Right lobe of liver (tissue), 6 donors: ENCODE data around the gene RPL39L. TPM values are rescaled to one million over a fixed set of nuclear protein-coding genes. Genes with fewer than 3 reads are reported as not detected.

ENCODE experiments used
- ATAC-seq, 4 donors: fragments of 200-7000 bp; cut with Tn5 transposase; one replicate each; pipeline ENCODE4 v1.9.1; 2020; ENCODE audit warnings: mild to moderate bottlenecking in 4 of 4, moderate library complexity in 4 of 4
- DNase-seq, 3 donors: peaks; one replicate each; pipeline ENCODE4 v3.0.0-alpha.2; 2020
- H3K27ac ChIP-seq, 3 donors: fragments of 200-600 bp; one replicate each; pipeline ENCODE4 v1.8.0; 2022
- H3K27me3 ChIP-seq, 2 donors: fragments of 200-600 bp; one replicate each; pipeline ENCODE4 v1.8.0; 2022
- H3K36me3 ChIP-seq, 4 donors: fragments of 200-600 bp; sonication (generic) in 1 of 4; one replicate each; pipeline versions ENCODE4 v1.5.1 to v1.8.0; 2017 to 2022; ENCODE audit warnings: control low read depth in 1 of 4
- H3K4me1 ChIP-seq, 4 donors: fragments of 200-600 bp; sonication (generic) in 1 of 4; one replicate each; pipeline versions ENCODE4 v1.5.1 to v1.8.0; 2017 to 2022; ENCODE audit warnings: control low read depth in 1 of 4
- H3K4me3 ChIP-seq, 3 donors: fragments of 200-600 bp; one replicate each; pipeline ENCODE4 v1.8.0; 2022
- H3K9me3 ChIP-seq, 4 donors: fragments of 200-600 bp; sonication (generic) in 1 of 4; one replicate each; pipeline versions ENCODE4 v1.5.1 to v1.8.0; 2017 to 2022; ENCODE audit warnings: control low read depth in 1 of 4
- CTCF ChIP-seq, 4 donors: fragments of 200-600 bp in 3 of 4; fragments of 450-650 bp in 1 of 4; IDR thresholded peaks; one replicate each; pipeline versions ENCODE4 v1.5.1 to v1.8.0; 2016 to 2022; ENCODE audit warnings: antibody characterized with exemption in 4 of 4, mild to moderate bottlenecking in 2 of 4
- POLR2A ChIP-seq: fragments of 450-650 bp; IDR thresholded peaks from one replicate; pipeline ENCODE4 v1.6.1; 2017; ENCODE audit warnings: antibody characterized with exemption, mild to moderate bottlenecking
- WGBS: methylation state at CpG from one replicate; pipeline ENCODE4 v1.1.6; 2018; ENCODE audit warnings: low coverage, low lambda C conversion rate; ENCODE audit not compliant: insufficient coverage; ENCODE audit errors: missing lambda C conversion rate; 5-methylcytosine and 5-hydroxymethylcytosine counted together
- intact Hi-C, 2 donors: fragments of 100-400 bp; cut with DNase I; formaldehyde crosslinking; loops; one replicate each; pipeline versions ENCODE4 v1.11.2 to v1.14.1; 2022
- total RNA-seq, 6 experiments: library from RNA; depleted of rRNA in 2 of 6; stranded (reverse); fragments of >200 nt in 2 of 6; fragmentation: NEBNext Ultra II Directional in 3 of 6; extraction: Animal tissue kit (Norgen Biotek cat#: 25700) in 3 of 6; gene quantifications; one replicate each; pipeline versions ENCODE4 v1.1.0 to v1.2.4, GENCODE V29; 2016 to 2023
- donor health status: DM: no; HTN: yes; CAD: no.
- donor health status: DM: no; HTN: no; CAD: no.
- donor health status: DM: no; HTN: no; CAD: no.
- donor health status: DM: no; HTN: yes; CAD: no.
- donor health status: DM: no; HTN: yes; CAD: no.

RPL39L gene
- total RNA-seq, 6 experiments from 2014 or later, result 1.2 to 10.5 (median 2.9) TPM

DNA sequence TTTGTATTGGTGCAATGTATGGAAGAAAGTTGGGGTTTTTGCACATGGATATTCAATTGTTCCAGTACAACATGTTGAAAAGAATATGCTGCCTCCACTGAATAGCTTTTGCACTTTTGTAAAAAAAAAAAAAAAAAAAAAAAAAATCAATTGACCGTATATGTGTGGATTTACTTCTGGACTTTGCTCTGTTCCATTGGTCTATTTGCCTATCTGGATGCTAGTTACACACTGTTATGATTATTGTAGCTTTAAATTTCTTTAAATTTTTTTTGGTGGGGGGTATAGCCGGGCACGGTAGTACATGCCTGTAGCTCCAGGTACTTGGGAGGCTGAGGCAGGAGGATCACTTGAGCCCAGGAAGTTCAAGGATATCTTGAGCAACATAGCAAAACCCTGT lies 52.5 kb downstream of the RPL39L start:
- ATAC-seq (peak in 1 of 4 donors; percentile 47), DNase-seq (no peak)
- TF ChIP-seq CTCF (IDR thresholded peaks at IDR 0.05) (no peak), POLR2A (no peak)
- 67% methylated on average over 3 of the region's 3 CpGs for WGBS
- H3K27ac ChIP-seq, result no peak overlapping the region
- H3K27me3 ChIP-seq, result no peaks in the 10 kb centered on the region
- intact Hi-C loops, result no loop called here
- H3K36me3 ChIP-seq, result no peaks in the 10 kb centered on the region
- no peak overlapping the region for H3K4me3 ChIP-seq
- no peaks in the 10 kb centered on the region for H3K9me3 ChIP-seq
- H3K4me1 ChIP-seq, result peaks cover 0 to 5% (median 0%) of the 10 kb centered on the region in 4 donors

DNA sequence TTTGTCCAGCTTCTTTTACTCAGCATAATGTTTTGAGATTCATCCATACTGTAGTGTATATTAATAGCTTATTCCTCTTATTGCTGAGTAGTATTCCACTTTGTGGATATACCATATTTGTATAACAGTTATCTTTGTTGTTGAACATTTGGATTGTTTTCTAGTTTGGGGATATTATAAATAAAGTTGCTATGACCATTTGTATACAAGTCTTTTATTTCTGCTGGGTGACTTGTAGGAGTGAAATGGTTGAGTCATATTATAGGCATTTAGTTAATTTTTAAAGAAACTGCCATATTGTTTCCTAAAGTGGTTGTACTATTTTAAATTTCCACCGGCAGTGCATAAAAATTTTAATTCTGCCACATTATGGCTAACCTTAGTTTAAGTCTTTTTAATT lies 53.4 kb downstream of the RPL39L start:
- TF ChIP-seq CTCF (IDR thresholded peaks at IDR 0.05), result no peak
- TF ChIP-seq POLR2A, result no peak
- H3K9me3 ChIP-seq, result no peaks in the 10 kb centered on the region
- no peak for DNase-seq
- no peak for ATAC-seq
- 94% methylated on average over 1 of the region's 1 CpG for WGBS
- no peak overlapping the region for H3K4me3 ChIP-seq
- H3K4me1 ChIP-seq, result peaks cover 0 to 5% (median 0%) of the 10 kb centered on the region in 4 donors
- intact Hi-C loops, result no loop called here
- no peaks in the 10 kb centered on the region for H3K36me3 ChIP-seq
- H3K27ac ChIP-seq, result no peak overlapping the region
- H3K27me3 ChIP-seq, result no peaks in the 10 kb centered on the region

GRCh38 chr3:187085021-187085666 lies 54.2 kb downstream of the RPL39L start:
- H3K27ac ChIP-seq, result no peak overlapping the region
- H3K27me3 ChIP-seq, result no peaks in the 10 kb centered on the region
- H3K9me3 ChIP-seq, result no peaks in the 10 kb centered on the region
- intact Hi-C loops, result no loop called here
- peak in 1 of 4 donors; percentile 36 for ATAC-seq
- peaks cover 0 to 5% (median 0%) of the 10 kb centered on the region in 4 donors for H3K4me1 ChIP-seq
- H3K36me3 ChIP-seq, result no peaks in the 10 kb centered on the region
- H3K4me3 ChIP-seq, result no peak overlapping the region
- WGBS, result 63% methylated on average over 4 of the region's 5 CpGs
- DNase-seq, result no peak
- TF ChIP-seq POLR2A (no peak), CTCF (IDR thresholded peaks at IDR 0.05) (no peak)

DNA sequence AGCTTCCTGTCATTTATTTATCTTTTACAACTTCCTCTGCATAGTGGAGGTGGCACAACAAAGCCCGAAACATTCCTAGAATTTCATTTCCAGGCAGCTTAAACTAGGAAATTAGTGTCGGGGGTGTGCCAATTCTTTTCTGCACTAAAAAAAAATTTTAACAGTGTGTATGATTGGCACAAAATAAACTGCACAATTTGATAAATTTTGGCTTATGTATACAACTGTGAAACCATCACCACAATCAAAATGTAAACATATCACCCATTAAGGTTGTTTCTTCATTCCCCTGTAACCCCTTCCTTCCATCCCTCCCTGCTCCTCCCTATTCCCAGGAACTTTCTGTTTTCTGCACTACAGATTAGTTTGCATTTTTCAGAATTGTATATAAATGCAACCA lies 54.7 kb downstream of the RPL39L start:
- DNase-seq, result no peak
- 38% methylated on average over 2 of the region's 2 CpGs for WGBS
- H3K27me3 ChIP-seq, result no peaks in the 10 kb centered on the region
- no peak overlapping the region for H3K27ac ChIP-seq
- ATAC-seq, result no peak
- H3K4me1 ChIP-seq, result peaks cover 0 to 5% (median 2%) of the 10 kb centered on the region in 4 donors
- no peak overlapping the region for H3K4me3 ChIP-seq
- intact Hi-C loops, result no loop called here
- H3K9me3 ChIP-seq, result no peaks in the 10 kb centered on the region
- TF ChIP-seq CTCF (IDR thresholded peaks at IDR 0.05) (no peak), POLR2A (no peak)
- no peaks in the 10 kb centered on the region for H3K36me3 ChIP-seq
